GM12878 (cell line): Measurements from ENCODE around the gene FLVCR2. TPM values are rescaled to one million over a fixed set of nuclear protein-coding genes. Genes with fewer than 3 reads are reported as not detected.

Source experiments
- CHD2 ChIP-seq: IDR thresholded peaks from 2 replicates; pipeline ENCODE4 v1.6.1; 2011; ENCODE audit warnings: low read depth, low read length, improper control_type of control experiment, borderline replicate concordance
- EED ChIP-seq: sonication (generic); IDR thresholded peaks from 2 replicates; pipeline ENCODE4 v1.6.1; 2016; ENCODE audit warnings: antibody characterized with exemption, low read depth
- EGR1 ChIP-seq, 2 experiments: IDR thresholded peaks; 1 replicate in 1 of 2; 2 replicates in 1 of 2; pipeline ENCODE4 v1.6.1; 2011 to 2012; ENCODE audit warnings: low read depth in 2 of 2, low read length in 2 of 2, borderline replicate concordance in 1 of 2, mild to moderate bottlenecking in 1 of 2, moderate library complexity in 1 of 2
- IKZF2 ChIP-seq, 2 experiments: fragments of 450-650 bp; IDR thresholded peaks; 2 replicates each; pipeline ENCODE4 v1.6.1; 2017; ENCODE audit warnings: mild to moderate bottlenecking in 2 of 2, moderate library complexity in 2 of 2
- IRF4 ChIP-seq: IDR thresholded peaks from 2 replicates; pipeline ENCODE4 v1.6.1; 2011; ENCODE audit warnings: low read depth, low read length
- PAX8 ChIP-seq: fragments of 450-650 bp; IDR thresholded peaks from 2 replicates; pipeline ENCODE4 v1.6.1; 2017; ENCODE audit warnings: mild to moderate bottlenecking, moderate library complexity
- PKNOX1 ChIP-seq: fragments of 450-650 bp; IDR thresholded peaks from 2 replicates; pipeline ENCODE4 v1.6.1; 2016; ENCODE audit warnings: mild to moderate bottlenecking
- SKIL ChIP-seq: fragments of 450-650 bp; IDR thresholded peaks from 2 replicates; pipeline ENCODE4 v1.6.1; 2017; ENCODE audit warnings: mild to moderate bottlenecking, low read depth, inconsistent platforms; ENCODE audit not compliant: poor library complexity, severe bottlenecking
- SMC3 ChIP-seq: IDR thresholded peaks from 2 replicates; pipeline ENCODE4 v1.6.1; 2011; ENCODE audit warnings: low read length, improper control_type of control experiment, borderline replicate concordance
- SPI1 ChIP-seq: IDR thresholded peaks from 2 replicates; pipeline ENCODE4 v1.6.1; 2011; ENCODE audit warnings: low read depth, mild to moderate bottlenecking, low read length, moderate library complexity, borderline replicate concordance; ENCODE audit not compliant: insufficient read depth
- STAT1 ChIP-seq: fragments of 450-650 bp; conservative IDR thresholded peaks from 2 replicates; pipeline ENCODE4 v1.6.1; 2014; ENCODE audit warnings: antibody characterized with exemption, mild to moderate bottlenecking
- YBX1 ChIP-seq: fragments of 450-650 bp; IDR thresholded peaks from 2 replicates; pipeline ENCODE4 v1.6.1; 2016; ENCODE audit warnings: antibody characterized with exemption
- ZNF384 ChIP-seq: IDR thresholded peaks from 2 replicates; pipeline ENCODE4 v1.6.1; 2012; ENCODE audit warnings: low read depth, mild to moderate bottlenecking, low read length, improper control_type of control experiment, borderline replicate concordance
- polyA plus RNA-seq, 11 experiments: library from polyadenylated mRNA; depleted of rRNA in 4 of 11; unstranded in 6 of 11; stranded (reverse) in 5 of 11; fragments of >200 nt; fragmentation: Nextera tagmentation in 4 of 11; fragmentation: Illumina TruSeq in 1 of 11; extraction: Ambion mirVana in 4 of 11; extraction: Trizol in 1 of 11; gene quantifications; 1 replicate in 1 of 11; 2 replicates in 10 of 11; pipeline versions ENCODE4 v1.2.1 to v1.2.3, GENCODE V29; 2011 to 2016; ENCODE audit warnings: inconsistent platforms in 2 of 11, missing spikeins in 2 of 11, low read depth in 1 of 11
- total RNA-seq, 4 experiments: library from RNA; depleted of rRNA in 3 of 4; stranded (reverse); fragments of >200 nt in 3 of 4; fragmentation: Illumina TruSeq in 1 of 4; extraction: Trizol in 1 of 4; gene quantifications; 2 replicates each; pipeline versions ENCODE4 v1.2.1 to v1.2.3, GENCODE V29; 2013 to 2021
- TF ChIP-seq, protein P1 (sequence below): fragments of 450-650 bp; formaldehyde crosslinking; IDR thresholded peaks from 2 replicates; pipeline ENCODE4 v1.5.0; 2022; ENCODE audit warnings: mild to moderate bottlenecking, missing genetic modification characterization
- TF ChIP-seq, protein P2 (sequence below): IDR thresholded peaks from 2 replicates; pipeline ENCODE4 v1.6.1; 2011; ENCODE audit warnings: low read depth, low read length, improper control_type of control experiment, borderline replicate concordance

FLVCR2 gene
- total and polyA plus RNA-seq, 10 of the 15 experiments (the other 5 are each of a cell fraction or from before 2014, with no cell fraction given): 0.24 to 3.7 (median 1.6) TPM

DNA sequence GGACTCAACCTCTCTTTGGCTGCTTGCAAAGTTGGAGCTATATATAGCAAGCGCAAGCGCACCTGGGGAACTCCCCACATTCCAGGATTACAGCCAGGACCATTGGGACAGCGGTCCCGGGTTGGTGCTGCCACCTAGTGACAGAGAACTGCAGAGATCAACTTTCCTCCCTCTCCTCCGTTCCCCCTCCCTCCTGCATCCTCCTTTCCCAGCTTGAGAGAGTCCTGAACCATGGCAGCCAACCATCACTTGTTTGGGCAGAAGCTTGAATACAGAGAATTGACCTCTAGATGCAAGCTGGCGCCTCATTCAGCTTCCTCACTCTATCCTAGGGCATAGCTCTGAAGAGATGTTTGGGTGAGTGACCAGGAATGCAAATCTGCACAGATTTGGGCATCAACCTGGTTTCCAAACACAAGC lies 17.4 kb upstream of the FLVCR2 start (continued):
- TF ChIP-seq, protein P1, sequence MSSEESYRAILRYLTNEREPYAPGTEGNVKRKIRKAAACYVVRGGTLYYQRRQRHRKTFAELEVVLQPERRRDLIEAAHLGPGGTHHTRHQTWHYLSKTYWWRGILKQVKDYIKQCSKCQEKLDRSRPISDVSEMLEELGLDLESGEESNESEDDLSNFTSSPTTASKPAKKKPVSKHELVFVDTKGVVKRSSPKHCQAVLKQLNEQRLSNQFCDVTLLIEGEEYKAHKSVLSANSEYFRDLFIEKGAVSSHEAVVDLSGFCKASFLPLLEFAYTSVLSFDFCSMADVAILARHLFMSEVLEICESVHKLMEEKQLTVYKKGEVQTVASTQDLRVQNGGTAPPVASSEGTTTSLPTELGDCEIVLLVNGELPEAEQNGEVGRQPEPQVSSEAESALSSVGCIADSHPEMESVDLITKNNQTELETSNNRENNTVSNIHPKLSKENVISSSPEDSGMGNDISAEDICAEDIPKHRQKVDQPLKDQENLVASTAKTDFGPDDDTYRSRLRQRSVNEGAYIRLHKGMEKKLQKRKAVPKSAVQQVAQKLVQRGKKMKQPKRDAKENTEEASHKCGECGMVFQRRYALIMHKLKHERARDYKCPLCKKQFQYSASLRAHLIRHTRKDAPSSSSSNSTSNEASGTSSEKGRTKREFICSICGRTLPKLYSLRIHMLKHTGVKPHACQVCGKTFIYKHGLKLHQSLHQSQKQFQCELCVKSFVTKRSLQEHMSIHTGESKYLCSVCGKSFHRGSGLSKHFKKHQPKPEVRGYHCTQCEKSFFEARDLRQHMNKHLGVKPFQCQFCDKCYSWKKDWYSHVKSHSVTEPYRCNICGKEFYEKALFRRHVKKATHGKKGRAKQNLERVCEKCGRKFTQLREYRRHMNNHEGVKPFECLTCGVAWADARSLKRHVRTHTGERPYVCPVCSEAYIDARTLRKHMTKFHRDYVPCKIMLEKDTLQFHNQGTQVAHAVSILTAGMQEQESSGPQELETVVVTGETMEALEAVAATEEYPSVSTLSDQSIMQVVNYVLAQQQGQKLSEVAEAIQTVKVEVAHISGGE (CRISPR knock-in tag): no peak
- TF ChIP-seq SKIL (no peak), PKNOX1 (no peak), EED (peak; percentile 88), SPI1 (no peak), YBX1 (no peak), SMC3 (peak; percentile 87), EGR1 (IDR thresholded peaks at IDR 0.05; ENCODE audit: borderline replicate concordance in 1 of 2, low read depth in 2 of 2, low read length in 2 of 2) (no peak), PAX8 (no peak), IRF4 (0 out of 2 replicates have a peak, but pooled peaks have one; percentile 32), IKZF2 (IDR thresholded peaks at IDR 0.05) (peak; percentile 82 to 88), STAT1 (no peak), ZNF384 (no peak), CHD2 (no peak)
- TF ChIP-seq, protein P2, sequence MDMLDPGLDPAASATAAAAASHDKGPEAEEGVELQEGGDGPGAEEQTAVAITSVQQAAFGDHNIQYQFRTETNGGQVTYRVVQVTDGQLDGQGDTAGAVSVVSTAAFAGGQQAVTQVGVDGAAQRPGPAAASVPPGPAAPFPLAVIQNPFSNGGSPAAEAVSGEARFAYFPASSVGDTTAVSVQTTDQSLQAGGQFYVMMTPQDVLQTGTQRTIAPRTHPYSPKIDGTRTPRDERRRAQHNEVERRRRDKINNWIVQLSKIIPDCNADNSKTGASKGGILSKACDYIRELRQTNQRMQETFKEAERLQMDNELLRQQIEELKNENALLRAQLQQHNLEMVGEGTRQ: no peak
